GM19467 (cell line): Measurements from ENCODE around the gene OR51V1.
"Not testable (repeated sequence)": the region's sequence is repeated elsewhere in the genome, so short reads cannot be mapped to it uniquely, and the experiment has no call there.

Source experiments
- ATAC-seq: cut with Tn5 transposase; IDR thresholded peaks from one replicate; pipeline ENCODE4 v1.9.1; 2021; ENCODE audit warnings: mild to moderate bottlenecking, moderate library complexity; ENCODE audit not compliant: unreplicated experiment

Gene OR51V1

DNA sequence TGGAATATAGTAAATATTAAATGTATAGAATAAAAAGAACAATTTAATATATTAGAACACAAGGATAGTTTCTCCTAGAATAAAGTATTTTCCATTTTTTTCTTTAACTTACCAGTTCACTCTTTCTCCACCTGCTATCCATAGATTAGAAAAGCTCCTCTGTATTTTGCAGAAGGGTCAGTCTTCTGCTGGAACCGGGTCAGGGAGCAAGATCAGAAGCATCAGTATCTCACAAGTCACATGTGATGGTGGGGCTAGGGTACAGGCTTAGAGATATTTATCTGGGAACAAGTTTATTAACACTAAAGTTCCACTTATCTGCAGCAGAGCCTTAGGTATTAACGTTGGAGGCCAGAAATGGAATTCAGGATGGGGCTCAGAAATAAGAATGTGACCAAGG, 28.6 kb downstream of the OR51V1 start:
- no peak for ATAC-seq

DNA sequence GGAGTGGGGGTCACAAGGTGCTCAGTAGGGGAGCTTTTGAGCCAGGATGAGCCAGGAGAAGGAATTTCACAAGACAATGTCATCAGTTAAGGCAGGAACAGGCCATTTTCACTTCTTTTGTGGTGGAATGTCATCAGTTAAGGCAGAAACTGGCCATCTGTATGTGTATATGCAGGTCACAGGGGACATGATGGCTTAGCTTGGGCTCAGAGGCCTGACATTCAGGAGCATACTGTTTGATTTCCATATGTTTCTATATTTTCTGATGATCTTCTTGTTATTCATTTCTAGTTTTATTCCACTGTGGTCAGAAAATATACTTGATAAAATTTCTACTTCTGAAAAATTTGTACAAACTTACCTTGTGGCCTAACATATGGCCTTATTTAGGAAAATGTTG, 34.6 kb downstream of the OR51V1 start:
- not testable (repeated sequence) for ATAC-seq

DNA sequence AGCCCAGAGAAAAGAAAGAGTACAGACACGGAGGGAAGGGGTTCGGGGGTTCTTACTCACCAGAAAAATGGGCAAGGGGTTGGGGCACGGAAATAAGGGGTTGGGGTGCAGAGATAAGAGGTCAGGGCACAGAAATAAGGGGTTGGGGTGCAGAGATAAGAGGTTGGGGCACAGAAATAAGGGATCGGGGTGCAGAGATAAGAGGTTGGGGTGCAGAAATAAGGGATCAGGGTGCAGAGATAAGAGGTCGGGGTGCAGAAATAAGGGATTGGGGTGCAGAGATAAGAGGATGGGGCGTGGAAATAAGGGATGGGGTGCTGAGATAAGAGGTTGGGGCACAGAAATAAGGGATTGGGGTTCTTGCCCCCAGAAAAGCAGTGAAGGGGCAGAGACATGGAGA, 35.7 kb downstream of the OR51V1 start:
- ATAC-seq, result not testable (repeated sequence)

DNA sequence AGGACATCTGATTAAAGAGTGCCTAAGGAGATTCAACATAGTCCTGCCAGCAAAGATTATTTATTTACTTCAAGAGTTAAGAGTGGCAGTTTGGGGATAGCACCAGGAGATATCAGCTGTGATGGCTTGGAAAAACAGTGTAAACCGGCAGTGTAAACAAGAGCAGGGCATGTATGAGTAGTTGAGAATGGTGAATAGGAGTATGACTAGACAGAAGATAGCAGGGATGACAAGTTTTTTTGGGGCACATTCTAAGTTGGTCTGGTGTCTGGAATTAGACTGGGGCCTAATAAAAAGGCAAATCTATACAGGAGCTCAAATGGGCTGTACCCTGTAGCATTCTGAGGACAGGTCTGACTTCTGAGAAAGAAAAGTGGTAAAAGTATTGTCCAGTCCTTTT, 39.4 kb downstream of the OR51V1 start:
- ATAC-seq, result not testable (repeated sequence)

DNA sequence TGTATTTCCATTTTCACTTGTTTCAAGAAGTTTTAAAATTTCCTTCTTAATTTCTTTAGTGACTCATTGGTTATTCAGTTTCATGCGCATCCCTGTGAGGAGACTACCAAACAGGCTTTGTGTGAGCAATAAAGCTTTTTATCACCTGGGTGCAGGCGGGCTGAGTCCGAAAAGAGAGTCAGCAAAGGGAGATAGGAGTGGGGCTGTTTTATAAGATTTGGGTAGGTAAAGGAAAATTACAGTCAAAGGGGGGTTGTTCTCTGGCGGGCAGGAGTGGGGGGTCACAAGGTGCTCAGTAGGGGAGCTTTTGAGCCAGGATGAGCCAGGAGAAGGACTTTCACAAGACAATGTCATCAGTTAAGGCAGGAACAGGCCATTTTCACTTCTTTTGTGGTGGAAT, 40.3 kb downstream of the OR51V1 start:
- not testable (repeated sequence) for ATAC-seq

DNA sequence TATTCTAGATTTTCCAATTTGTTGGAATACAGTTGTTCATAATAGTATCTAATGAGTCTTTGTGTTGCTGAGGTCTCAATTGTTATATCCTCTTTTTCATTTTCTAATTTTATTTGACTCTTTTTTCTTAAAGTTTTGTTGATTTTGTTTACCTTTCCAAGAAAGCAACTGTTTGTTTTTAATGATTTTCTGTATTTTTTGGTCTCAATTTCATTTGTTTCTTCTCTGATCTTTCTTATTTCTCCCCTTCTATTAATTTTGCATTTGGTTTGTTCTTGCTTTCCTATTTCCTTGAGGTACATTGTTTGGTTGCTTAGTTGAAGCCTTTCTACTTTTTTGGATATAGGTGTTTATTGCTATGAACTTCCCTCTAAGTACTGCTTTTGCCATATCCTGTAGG, 40.7 kb downstream of the OR51V1 start:
- ATAC-seq, result no peak

DNA sequence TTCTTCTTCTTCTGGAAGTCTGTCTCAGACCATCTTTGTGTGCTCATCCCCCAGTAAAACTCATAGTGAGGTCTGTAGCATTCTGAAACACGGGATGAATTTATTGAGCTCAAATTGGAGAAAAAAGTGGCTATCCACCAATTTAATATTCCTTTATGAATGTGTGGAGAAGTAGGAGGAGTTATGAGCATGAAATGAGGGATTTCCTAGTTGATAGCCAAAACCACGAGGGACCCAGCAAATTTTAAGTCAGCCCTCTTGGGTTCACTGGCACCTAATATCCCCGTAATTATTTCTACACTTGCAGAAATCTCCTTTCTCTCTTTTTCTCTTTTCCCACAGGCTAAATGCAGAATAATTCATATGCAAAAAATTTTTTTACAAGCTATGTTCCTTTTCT, 45.8 kb downstream of the OR51V1 start, which contains the start of gene OR52A1:
Gene OR52A1, minus strand, starts transcription at position 101 of the 400 bp plus-strand sequence. CDS start 2,388 bp downstream, outside the sequence.
- no peak for ATAC-seq

DNA sequence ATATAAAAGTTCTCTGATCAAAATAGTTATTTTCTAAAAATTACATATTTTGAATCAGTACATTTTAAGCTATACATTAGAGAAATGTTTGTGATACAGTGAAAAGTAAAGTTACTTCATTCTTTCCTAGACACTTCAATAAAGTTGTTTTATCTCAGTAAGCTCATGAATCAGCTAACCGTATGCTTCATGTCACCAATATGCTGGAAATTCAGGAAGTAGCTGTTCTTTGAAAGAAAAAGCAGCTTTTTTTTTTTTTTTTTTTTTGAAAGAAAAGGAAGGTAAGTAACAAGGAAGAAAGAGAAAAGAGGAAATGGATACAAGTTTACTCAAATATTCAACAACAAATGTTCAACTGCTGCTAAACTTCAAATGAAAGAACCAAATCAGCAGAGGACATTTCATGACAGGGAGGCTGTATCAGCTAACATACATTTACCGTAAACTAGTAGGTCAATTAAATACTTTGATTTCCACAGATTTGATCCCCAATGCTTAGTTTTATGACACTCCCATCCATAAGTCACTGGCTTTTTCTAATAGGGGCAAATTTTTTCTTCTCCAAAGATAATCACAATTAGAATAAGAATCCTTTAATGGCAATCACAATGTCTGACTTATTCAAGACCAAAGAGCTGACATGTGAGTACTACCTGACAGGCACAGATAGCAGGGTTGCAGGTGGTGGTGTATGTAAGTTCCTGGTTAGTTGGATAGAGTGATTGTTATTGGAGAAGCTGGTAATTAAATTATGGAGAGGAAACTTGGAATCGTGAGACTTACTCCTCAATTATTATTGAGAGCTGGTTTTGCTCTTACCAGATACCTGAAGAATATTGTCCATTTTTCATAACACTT, 46.7 kb downstream of the OR51V1 start:
- no peak for ATAC-seq

DNA sequence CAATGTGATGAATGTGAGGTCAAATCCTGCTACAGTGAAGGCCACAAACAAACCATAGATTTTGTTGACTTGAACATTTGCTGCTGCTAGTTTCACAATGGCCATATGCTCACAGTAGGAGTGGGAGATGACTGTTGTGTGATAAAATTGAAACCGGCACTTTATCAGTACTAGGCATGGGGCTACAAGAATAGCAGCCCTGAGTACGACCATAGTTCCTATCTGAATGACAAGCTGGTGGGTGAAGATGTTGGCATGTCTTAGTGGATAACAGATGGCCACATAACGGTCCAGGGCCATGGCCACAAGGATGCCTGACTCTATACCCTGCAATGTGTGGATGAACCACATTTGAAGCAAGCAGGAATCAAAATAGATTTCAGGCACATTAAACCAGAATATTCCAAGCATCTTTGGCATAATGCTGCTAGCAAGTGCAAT, 48.7 kb downstream of the OR51V1 start:
- ATAC-seq, result no peak
